ENCODE measurements around the gene VPS16.
"Not testable (repeated sequence)": the region's sequence is repeated elsewhere in the genome, so short reads cannot be mapped to it uniquely, and the experiment has no call there.

Gene VPS16

GRCh38 chr20:2889209-2889608 lies 48.7 kb downstream of the VPS16 start:
- Histone ChIP-seq H3K27ac (no peak overlapping the region), H3K4me1 (peaks cover 0 to 5% (median 0%) of the 10 kb centered on the region in 4 donors), H3K27me3 (no peaks in the 10 kb centered on the region), H3K36me3 (no peaks in the 10 kb centered on the region), H3K4me3 (no peak overlapping the region), H3K9me3 (no peaks in the 10 kb centered on the region)
- no peak for TF ChIP-seq CTCF (IDR thresholded peaks at IDR 0.05)
- no peak for DNase-seq
- intact Hi-C loops (cut with DNase I; ENCODE audit: low total_unique reads): no loop called here

- H3K36me3 ChIP-seq: no peaks in the 10 kb centered on the region
- no peak for DNase-seq
- intact Hi-C loops (cut with DNase I; ENCODE audit: low total_unique reads): no loop called here
- peaks cover 0 to 5% (median 0%) of the 10 kb centered on the region in 4 donors for H3K4me1 ChIP-seq
- H3K27me3 ChIP-seq: no peaks in the 10 kb centered on the region
- H3K4me3 ChIP-seq: no peak overlapping the region
- H3K27ac ChIP-seq: no peak overlapping the region
- H3K9me3 ChIP-seq: no peaks in the 10 kb centered on the region
- no peak for TF ChIP-seq CTCF (IDR thresholded peaks at IDR 0.05)
Measured at GRCh38 chr20:2889797-2890196, 49.3 kb downstream of the VPS16 start.

- DNase-seq: no peak
- no peak for TF ChIP-seq CTCF (IDR thresholded peaks at IDR 0.05)
- intact Hi-C loops (cut with DNase I; ENCODE audit: low total_unique reads): no loop called here
- H3K4me1 ChIP-seq: peaks cover 0 to 5% (median 0%) of the 10 kb centered on the region in 4 donors
- no peaks in the 10 kb centered on the region for H3K9me3 ChIP-seq
- no peaks in the 10 kb centered on the region for H3K36me3 ChIP-seq
- H3K27ac ChIP-seq: no peak overlapping the region
- no peak overlapping the region for H3K4me3 ChIP-seq
- H3K27me3 ChIP-seq: no peaks in the 10 kb centered on the region
Measured at GRCh38 chr20:2890742-2891141, 50.2 kb downstream of the VPS16 start.

GRCh38 chr20:2891343-2891742 lies 50.8 kb downstream of the VPS16 start:
- Histone ChIP-seq H3K4me3 (no peak overlapping the region), H3K36me3 (no peaks in the 10 kb centered on the region), H3K9me3 (no peaks in the 10 kb centered on the region), H3K27me3 (no peaks in the 10 kb centered on the region), H3K27ac (no peak overlapping the region), H3K4me1 (peaks cover 0 to 5% (median 0%) of the 10 kb centered on the region in 4 donors)
- no peak for TF ChIP-seq CTCF (IDR thresholded peaks at IDR 0.05)
- intact Hi-C loops (cut with DNase I; ENCODE audit: low total_unique reads): no loop called here
- DNase-seq: no peak

GRCh38 chr20:2892376-2892775 lies 51.8 kb downstream of the VPS16 start:
- intact Hi-C loops (cut with DNase I; ENCODE audit: low total_unique reads): no loop called here
- TF ChIP-seq CTCF (IDR thresholded peaks at IDR 0.05): no peak
- H3K9me3 ChIP-seq: no peaks in the 10 kb centered on the region
- H3K27me3 ChIP-seq: no peaks in the 10 kb centered on the region
- no peaks in the 10 kb centered on the region for H3K36me3 ChIP-seq
- no peak overlapping the region for H3K4me3 ChIP-seq
- peaks cover 0 to 5% (median 0%) of the 10 kb centered on the region in 4 donors for H3K4me1 ChIP-seq
- DNase-seq: no peak
- H3K27ac ChIP-seq: no peak overlapping the region

GRCh38 chr20:2894221-2894620 lies 53.7 kb downstream of the VPS16 start:
- peaks cover 0 to 5% (median 0%) of the 10 kb centered on the region in 4 donors for H3K4me1 ChIP-seq
- intact Hi-C loops (cut with DNase I; ENCODE audit: low total_unique reads): no loop called here

GRCh38 chr20:2895154-2895553 lies 54.6 kb downstream of the VPS16 start:
- H3K36me3 ChIP-seq; DNase-seq; H3K27me3 ChIP-seq; H3K27ac ChIP-seq; intact Hi-C loops (cut with DNase I; ENCODE audit: low total_unique reads); H3K4me1 ChIP-seq; H3K4me3 ChIP-seq; H3K9me3 ChIP-seq: not testable (repeated sequence)

More at GRCh38 chr20:2894221-2894620, 53.7 kb downstream of the VPS16 start:
- Histone ChIP-seq H3K27me3 (no peaks in the 10 kb centered on the region), H3K4me3 (no peak overlapping the region), H3K27ac (no peak overlapping the region), H3K9me3 (no peaks in the 10 kb centered on the region), H3K36me3 (no peaks in the 10 kb centered on the region)
- DNase-seq: no peak
- no peak for TF ChIP-seq CTCF (IDR thresholded peaks at IDR 0.05)
